ENCODE results near the gene MACIR. TPM values are rescaled to one million over a fixed set of nuclear protein-coding genes. Genes with fewer than 3 reads are reported as not detected.

Gene MACIR
- total RNA-seq, 1 experiment from 2014 or later = 4.1 TPM

- TF ChIP-seq CTCF (IDR thresholded peaks at IDR 0.05; ENCODE audit: insufficient read depth in 1 of 2, low read depth in 1 of 2, low read length in 1 of 2, severe bottlenecking in 1 of 2, unreplicated experiment in 1 of 2) = no peak
- Mint-ChIP-seq H3K4me1 (ENCODE audit: low read depth, unreplicated experiment) (no peaks in the 10 kb centered on the region), H3K9me3 (ENCODE audit: unreplicated experiment) (peaks cover 14% of the 10 kb centered on the region), H3K27me3 (ENCODE audit: insufficient read depth, unreplicated experiment) (no peaks in the 10 kb centered on the region), H3K4me3 (ENCODE audit: unreplicated experiment) (no peak overlapping the region), H3K27ac (ENCODE audit: unreplicated experiment) (no peak overlapping the region), H3K36me3 (ENCODE audit: insufficient read depth, unreplicated experiment) (no peaks in the 10 kb centered on the region)
- 0 out of 2 replicates have a peak, but pooled peaks cover 3% of the 10 kb centered on the region for H3K9me3 ChIP-seq
- DNase-seq = no peak
- ChIA-PET POLR2A (no interaction called here), CTCF (no interaction called here)
- no peak overlapping the region for H3K4me3 ChIP-seq (ENCODE audit: low read depth, low read length)
- intact Hi-C loops (cut with micrococcal nuclease; ENCODE audit: unreplicated experiment) = no loop called here
- H3K27me3 ChIP-seq (replicated peaks; ENCODE audit: control insufficient read depth, insufficient read depth, low read length) = no peaks in the 10 kb centered on the region
- no peaks in the 10 kb centered on the region for H3K36me3 ChIP-seq (ENCODE audit: control insufficient read depth, insufficient read depth, low read length)
- H3K4me1 ChIP-seq = no peaks in the 10 kb centered on the region
- BruUV-seq (replicated peaks) = no TSS peak
These were observed 20.8 kb upstream of the MACIR start for GRCh38 chr5:103237778-103238177.

GRCh38 chr5:103243665-103244064 lies 14.9 kb upstream of the MACIR start:
- BruUV-seq (replicated peaks) = no TSS peak
- intact Hi-C loops (cut with micrococcal nuclease; ENCODE audit: unreplicated experiment) = no loop called here
- ChIA-PET CTCF (no interaction called here), POLR2A (no interaction called here)
- Histone ChIP-seq H3K36me3 (ENCODE audit: control insufficient read depth, insufficient read depth, low read length) (no peaks in the 10 kb centered on the region), H3K4me1 (peaks cover 5% of the 10 kb centered on the region; the same call in 1 of the 2 replicates), H3K4me3 (ENCODE audit: low read depth, low read length) (no peak overlapping the region), H3K9me3 (0 out of 2 replicates have a peak, but pooled peaks cover 3% of the 10 kb centered on the region), H3K27me3 (replicated peaks; ENCODE audit: control insufficient read depth, insufficient read depth, low read length) (no peaks in the 10 kb centered on the region)
- no peak overlapping the region for H3K27ac Mint-ChIP-seq (ENCODE audit: unreplicated experiment)
- H3K4me1 Mint-ChIP-seq (ENCODE audit: low read depth, unreplicated experiment) = peaks cover 13% of the 10 kb centered on the region
- no peak for DNase-seq
- no peak for TF ChIP-seq CTCF (IDR thresholded peaks at IDR 0.05; ENCODE audit: insufficient read depth in 1 of 2, low read depth in 1 of 2, low read length in 1 of 2, severe bottlenecking in 1 of 2, unreplicated experiment in 1 of 2)
- no peak overlapping the region for H3K4me3 Mint-ChIP-seq (ENCODE audit: unreplicated experiment)
- no peaks in the 10 kb centered on the region for H3K36me3 Mint-ChIP-seq (ENCODE audit: insufficient read depth, unreplicated experiment)
- no peaks in the 10 kb centered on the region for H3K9me3 Mint-ChIP-seq (ENCODE audit: unreplicated experiment)
- no peaks in the 10 kb centered on the region for H3K27me3 Mint-ChIP-seq (ENCODE audit: insufficient read depth, unreplicated experiment)

GRCh38 chr5:103244398-103244797 lies 14.2 kb upstream of the MACIR start:
- Mint-ChIP-seq H3K4me3 (ENCODE audit: unreplicated experiment) (no peak overlapping the region), H3K36me3 (ENCODE audit: insufficient read depth, unreplicated experiment) (no peaks in the 10 kb centered on the region), H3K27me3 (ENCODE audit: insufficient read depth, unreplicated experiment) (no peaks in the 10 kb centered on the region), H3K27ac (ENCODE audit: unreplicated experiment) (no peak overlapping the region), H3K4me1 (ENCODE audit: low read depth, unreplicated experiment) (peaks cover 13% of the 10 kb centered on the region), H3K9me3 (ENCODE audit: unreplicated experiment) (no peaks in the 10 kb centered on the region)
- 0 out of 2 replicates have a peak, but pooled peaks cover 3% of the 10 kb centered on the region for H3K9me3 ChIP-seq
- H3K27me3 ChIP-seq (replicated peaks; ENCODE audit: control insufficient read depth, insufficient read depth, low read length) = no peaks in the 10 kb centered on the region
- BruUV-seq (replicated peaks) = no TSS peak
- intact Hi-C loops (cut with micrococcal nuclease; ENCODE audit: unreplicated experiment) = no loop called here
- TF ChIP-seq CTCF (IDR thresholded peaks at IDR 0.05; ENCODE audit: insufficient read depth in 1 of 2, low read depth in 1 of 2, low read length in 1 of 2, severe bottlenecking in 1 of 2, unreplicated experiment in 1 of 2) = no peak
- POLR2A ChIA-PET = no interaction called here
- no peak overlapping the region for H3K4me3 ChIP-seq (ENCODE audit: low read depth, low read length)
- peaks cover 5% of the 10 kb centered on the region; the same call in 1 of the 2 replicates for H3K4me1 ChIP-seq
- no peaks in the 10 kb centered on the region for H3K36me3 ChIP-seq (ENCODE audit: control insufficient read depth, insufficient read depth, low read length)
- CTCF ChIA-PET = no interaction called here
- no peak for DNase-seq
